H1 (cell line): ENCODE measurements around the gene P2RY11. TPM values are rescaled to one million over a fixed set of nuclear protein-coding genes. Genes with fewer than 3 reads are reported as not detected.

Experiments
- BACH1 ChIP-seq: IDR thresholded peaks from 2 replicates; pipeline ENCODE4 v1.6.1; 2012; ENCODE audit warnings: low read length, improper control_type of control experiment
- BCL11A ChIP-seq, 2 experiments: IDR thresholded peaks; one replicate each; pipeline ENCODE4 v1.6.1; 2011; ENCODE audit warnings: low read depth in 2 of 2, low read length in 2 of 2, mild to moderate bottlenecking in 2 of 2
- CBX5 ChIP-seq: fragments of 300-800, 300-1000 bp; sonication (generic); IDR thresholded peaks from 2 replicates; pipeline ENCODE4 v1.7.1; 2016; ENCODE audit warnings: antibody characterized with exemption, low read length, low read depth
- CHD1 ChIP-seq: IDR thresholded peaks from 2 replicates; pipeline ENCODE4 v1.6.1; 2012; ENCODE audit warnings: low read depth, low read length, improper control_type of control experiment
- EGR1 ChIP-seq: IDR thresholded peaks from 2 replicates; pipeline ENCODE4 v1.6.1; 2011; ENCODE audit warnings: low read depth, low read length, borderline replicate concordance
- EZH2 ChIP-seq: fragments of 200-600 bp; sonication (generic); IDR thresholded peaks from 2 replicates; pipeline ENCODE4 v1.7.1; 2012; ENCODE audit warnings: low read depth, mild to moderate bottlenecking, moderate library complexity, low read length, inconsistent platforms; ENCODE audit not compliant: severe bottlenecking
- GABPA ChIP-seq: IDR thresholded peaks from 2 replicates; pipeline ENCODE4 v1.6.1; 2011; ENCODE audit warnings: mild to moderate bottlenecking, low read length, moderate library complexity, borderline replicate concordance; ENCODE audit not compliant: insufficient read depth
- GTF2F1 ChIP-seq: IDR thresholded peaks from 2 replicates; pipeline ENCODE4 v1.6.1; 2012; ENCODE audit warnings: low read depth, low read length, improper control_type of control experiment, borderline replicate concordance
- HDAC6 ChIP-seq: IDR thresholded peaks from one replicate; pipeline ENCODE4 v1.7.1; 2012; ENCODE audit warnings: low read depth, mild to moderate bottlenecking, inconsistent platforms, low read length, moderate library complexity
- KDM1A ChIP-seq: fragments of 200-600, 300-600 bp; sonication (generic); IDR thresholded peaks from 2 replicates; pipeline ENCODE4 v1.7.1; 2016; ENCODE audit warnings: mild to moderate bottlenecking, low read length, borderline replicate concordance
- NANOG ChIP-seq: IDR thresholded peaks from 2 replicates; pipeline ENCODE4 v1.6.1; 2011; ENCODE audit warnings: low read length, low read depth, mild to moderate bottlenecking, inconsistent platforms; ENCODE audit not compliant: insufficient read depth, poor library complexity, severe bottlenecking
- NRF1 ChIP-seq: IDR thresholded peaks from 2 replicates; pipeline ENCODE4 v1.6.1; 2011; ENCODE audit warnings: mild to moderate bottlenecking, low read depth, low read length, improper control_type of control experiment
- POLR2A ChIP-seq, 2 experiments: IDR thresholded peaks; 1 replicate in 1 of 2; 2 replicates in 1 of 2; pipeline ENCODE4 v1.6.1; 2011; ENCODE audit warnings: low read depth in 2 of 2, low read length in 2 of 2, mild to moderate bottlenecking in 2 of 2; ENCODE audit errors: control extremely low read depth in 1 of 2
- RAD21 ChIP-seq, 2 experiments: IDR thresholded peaks in 1 of 2; conservative IDR thresholded peaks in 1 of 2; 2 replicates each; pipeline ENCODE4 v1.6.1; 2011; ENCODE audit warnings: low read depth in 2 of 2, low read length in 2 of 2, improper control_type of control experiment in 1 of 2, inconsistent platforms in 1 of 2, mild to moderate bottlenecking in 1 of 2, moderate library complexity in 1 of 2
- RBBP5 ChIP-seq: IDR thresholded peaks from 2 replicates; pipeline ENCODE4 v1.7.1; 2012; ENCODE audit warnings: low read depth, mild to moderate bottlenecking, inconsistent platforms, low read length, moderate library complexity, borderline replicate concordance
- SAP30 ChIP-seq: fragments of 300-600 bp; sonication (generic); IDR thresholded peaks from 2 replicates; pipeline ENCODE4 v1.7.1; 2012; ENCODE audit warnings: low read length, moderate library complexity, mild to moderate bottlenecking, inconsistent platforms; ENCODE audit not compliant: insufficient read depth, insufficient replicate concordance
- SIN3A ChIP-seq, 2 experiments: IDR thresholded peaks in 1 of 2; conservative IDR thresholded peaks in 1 of 2; 2 replicates each; pipeline ENCODE4 v1.6.1; 2011 to 2012; ENCODE audit warnings: low read length in 2 of 2, improper control_type of control experiment in 1 of 2, low read depth in 1 of 2, mild to moderate bottlenecking in 1 of 2
- SIX5 ChIP-seq: IDR thresholded peaks from 2 replicates; pipeline ENCODE4 v1.6.1; 2011; ENCODE audit warnings: mild to moderate bottlenecking, low read depth, low read length
- SP1 ChIP-seq: IDR thresholded peaks from 2 replicates; pipeline ENCODE4 v1.6.1; 2011; ENCODE audit warnings: low read depth, low read length
- SP2 ChIP-seq: IDR thresholded peaks from 2 replicates; pipeline ENCODE4 v1.6.1; 2012; ENCODE audit warnings: mild to moderate bottlenecking, low read length, inconsistent platforms
- SP4 ChIP-seq: IDR thresholded peaks from 2 replicates; pipeline ENCODE4 v1.6.1; 2012; ENCODE audit warnings: low read length, inconsistent platforms
- SRF ChIP-seq: IDR thresholded peaks from 2 replicates; pipeline ENCODE4 v1.6.1; 2011; ENCODE audit warnings: mild to moderate bottlenecking, low read depth, low read length, moderate library complexity
- polyA plus RNA-seq, 7 experiments: library from polyadenylated mRNA; depleted of rRNA in 3 of 7; stranded (reverse) in 5 of 7; unstranded in 2 of 7; fragments of >200 nt in 5 of 7; fragments of 200-250 nt in 2 of 7; gene quantifications; 1 replicate in 5 of 7; 2 replicates in 1 of 7; 4 replicates in 1 of 7; pipeline versions ENCODE4 v1.2.1 to v1.2.3, GENCODE V29; 2011 to 2013; ENCODE audit warnings: missing spikeins in 2 of 7, mixed read lengths in 2 of 7
- total RNA-seq: library from RNA; stranded (reverse); fragmentation: NEBNext Ultra II Directional; extraction: Animal tissue kit (Norgen Biotek cat#: 25700); gene quantifications from 2 replicates; pipeline ENCODE4 v1.2.1, GENCODE V29; 2021
- TF ChIP-seq, protein P1 (sequence below): IDR thresholded peaks from 2 replicates; pipeline ENCODE4 v1.6.1; 2011; ENCODE audit warnings: low read depth, mild to moderate bottlenecking, low read length; ENCODE audit not compliant: insufficient read depth

The P2RY11 gene
- total and polyA plus RNA-seq, 2 of the 8 experiments (the other 6 are each of a cell fraction or from before 2014, with no cell fraction given): 9.2 to 18.0 TPM

DNA sequence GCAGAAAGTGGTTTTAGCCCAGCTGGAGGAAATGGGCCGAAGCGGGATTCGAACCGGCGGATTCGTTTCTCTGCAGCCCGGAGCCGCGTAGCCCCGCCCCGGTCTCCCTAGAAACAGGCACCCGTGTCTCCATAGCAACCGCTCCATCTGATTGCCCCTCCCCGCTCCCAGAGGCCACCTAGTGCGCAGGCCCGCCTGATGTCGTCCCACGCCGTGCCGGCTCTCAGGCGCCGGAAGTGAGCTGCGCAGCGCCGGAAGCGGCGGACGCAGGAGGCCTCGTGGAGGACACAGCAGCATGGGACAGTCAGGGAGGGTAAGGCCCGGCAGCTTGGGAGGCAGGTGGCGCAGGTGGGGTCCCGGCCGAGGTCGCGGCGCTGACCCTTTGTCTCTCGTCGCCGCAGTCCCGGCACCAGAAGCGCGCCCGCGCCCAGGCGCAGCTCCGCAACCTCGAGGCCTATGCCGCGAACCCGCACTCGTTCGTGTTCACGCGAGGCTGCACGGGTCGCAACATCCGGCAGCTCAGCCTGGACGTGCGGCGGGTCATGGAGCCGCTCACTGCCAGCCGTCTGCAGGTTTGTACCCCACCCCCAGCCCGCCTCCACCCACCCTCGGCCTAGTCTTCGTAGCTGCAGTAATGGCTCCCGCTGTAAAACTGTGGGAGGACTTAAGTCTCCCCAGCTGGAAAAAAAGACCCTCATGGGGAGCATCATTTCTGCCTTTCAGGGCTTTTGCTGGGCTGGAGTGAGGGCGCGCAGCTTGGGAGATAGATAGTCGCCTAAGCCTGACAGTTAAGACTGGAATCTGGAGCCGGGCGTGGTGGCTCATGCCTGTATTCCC, 5.2 kb upstream of the P2RY11 start, which contains the start of gene PPAN (continued):
- no peak for TF ChIP-seq KDM1A
- no peak for TF ChIP-seq SIX5
- peak; percentile 98 for TF ChIP-seq GABPA
- TF ChIP-seq BACH1: no peak
- TF ChIP-seq, protein P1, sequence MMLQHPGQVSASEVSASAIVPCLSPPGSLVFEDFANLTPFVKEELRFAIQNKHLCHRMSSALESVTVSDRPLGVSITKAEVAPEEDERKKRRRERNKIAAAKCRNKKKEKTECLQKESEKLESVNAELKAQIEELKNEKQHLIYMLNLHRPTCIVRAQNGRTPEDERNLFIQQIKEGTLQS: peak; percentile 81
- no peak for TF ChIP-seq HDAC6
- TF ChIP-seq NRF1: peak; percentile 51
- TF ChIP-seq SRF: peak; percentile 74
- peak; percentile 16 for TF ChIP-seq SAP30
- peak; percentile 51; the same call in 1 of the 2 replicates for TF ChIP-seq SP1
- TF ChIP-seq SP4: no peak
- TF ChIP-seq EGR1: no peak
- TF ChIP-seq POLR2A (IDR thresholded peaks at IDR 0.05; ENCODE audit: control extremely low read depth in 1 of 2, low read depth in 2 of 2, low read length in 2 of 2): peak in 1 of 2 experiments; percentile 95; a peak in 2 of 3 replicates
- no peak; the same call in 1 of the 2 replicates for TF ChIP-seq GTF2F1
- TF ChIP-seq SP2: no peak
- 0 out of 2 replicates have a peak, but pooled peaks have one; percentile 54 for TF ChIP-seq RBBP5
- TF ChIP-seq EZH2: no peak
- TF ChIP-seq BCL11A (IDR thresholded peaks at IDR 0.05; ENCODE audit: low read depth in 2 of 2, low read length in 2 of 2): no peak
- no peak for TF ChIP-seq NANOG
- no peak for TF ChIP-seq CBX5
- TF ChIP-seq CHD1: no peak
- TF ChIP-seq RAD21 (IDR thresholded peaks at IDR 0.05 in 1 of 2, conservative IDR thresholded peaks at IDR 0.05 in 1 of 2; ENCODE audit: low read depth in 2 of 2, low read length in 2 of 2): no peak
- TF ChIP-seq SIN3A (conservative IDR thresholded peaks at IDR 0.05 in 1 of 2, IDR thresholded peaks at IDR 0.05 in 1 of 2; ENCODE audit: low read depth in 1 of 2, low read length in 2 of 2): peak; percentile 38 to 94; a peak in 3 of 4 replicates
